H1 (cell line): Measurements from ENCODE around the gene DCBLD2.

Experiments used
- CEBPB ChIP-seq: IDR thresholded peaks from 2 replicates; pipeline ENCODE4 v1.6.1; 2012; ENCODE audit warnings: low read depth, low read length
- CREB1 ChIP-seq: IDR thresholded peaks from 2 replicates; pipeline ENCODE4 v1.6.1; 2012; ENCODE audit warnings: inconsistent platforms
- CTCF ChIP-seq, 3 experiments: IDR thresholded peaks; 1 replicate in 2 of 3; 2 replicates in 1 of 3; pipeline versions ENCODE4 v1.5.1 to v1.6.1; 2011; ENCODE audit warnings: low read length in 3 of 3, mild to moderate bottlenecking in 3 of 3, inconsistent platforms in 2 of 3, low read depth in 1 of 3, moderate library complexity in 1 of 3; ENCODE audit not compliant: insufficient read depth in 1 of 3; ENCODE audit errors: control extremely low read depth in 1 of 3
- GABPA ChIP-seq: IDR thresholded peaks from 2 replicates; pipeline ENCODE4 v1.6.1; 2011; ENCODE audit warnings: mild to moderate bottlenecking, low read length, moderate library complexity, borderline replicate concordance; ENCODE audit not compliant: insufficient read depth
- MAFK ChIP-seq: IDR thresholded peaks from 2 replicates; pipeline ENCODE4 v1.6.1; 2012; ENCODE audit warnings: low read depth, mild to moderate bottlenecking, improper control_type of control experiment, low read length
- POLR2A ChIP-seq, 2 experiments: IDR thresholded peaks; 1 replicate in 1 of 2; 2 replicates in 1 of 2; pipeline ENCODE4 v1.6.1; 2011; ENCODE audit warnings: low read depth in 2 of 2, low read length in 2 of 2, mild to moderate bottlenecking in 2 of 2; ENCODE audit errors: control extremely low read depth in 1 of 2
- POLR2AphosphoS5 ChIP-seq: IDR thresholded peaks from 2 replicates; pipeline ENCODE4 v1.6.1; 2011; ENCODE audit warnings: low read depth, low read length
- RAD21 ChIP-seq, 2 experiments: IDR thresholded peaks in 1 of 2; conservative IDR thresholded peaks in 1 of 2; 2 replicates each; pipeline ENCODE4 v1.6.1; 2011; ENCODE audit warnings: low read depth in 2 of 2, low read length in 2 of 2, improper control_type of control experiment in 1 of 2, inconsistent platforms in 1 of 2, mild to moderate bottlenecking in 1 of 2, moderate library complexity in 1 of 2
- RXRA ChIP-seq: IDR thresholded peaks from 2 replicates; pipeline ENCODE4 v1.6.1; 2011; ENCODE audit warnings: low read depth, mild to moderate bottlenecking, low read length, moderate library complexity; ENCODE audit not compliant: insufficient read depth
- SP1 ChIP-seq: IDR thresholded peaks from 2 replicates; pipeline ENCODE4 v1.6.1; 2011; ENCODE audit warnings: low read depth, low read length
- USF2 ChIP-seq: IDR thresholded peaks from 2 replicates; pipeline ENCODE4 v1.6.1; 2011; ENCODE audit warnings: low read length, improper control_type of control experiment
- YY1 ChIP-seq: IDR thresholded peaks from 2 replicates; pipeline ENCODE4 v1.6.1; 2011; ENCODE audit warnings: low read depth, mild to moderate bottlenecking, low read length

GRCh38 chr3:98890965-98891910, 10.3 kb downstream of the DCBLD2 start:
- TF ChIP-seq CTCF (IDR thresholded peaks at IDR 0.05; ENCODE audit: control extremely low read depth in 1 of 3, insufficient read depth in 1 of 3, low read depth in 1 of 3, low read length in 3 of 3) (no peak), CREB1 (no peak), SP1 (peak; percentile 56; the same call in 1 of the 2 replicates), CEBPB (no peak), POLR2AphosphoS5 (no peak), USF2 (no peak), GABPA (no peak), YY1 (no peak), RXRA (no peak), POLR2A (IDR thresholded peaks at IDR 0.05; ENCODE audit: control extremely low read depth in 1 of 2, low read depth in 2 of 2, low read length in 2 of 2) (no peak), MAFK (no peak), RAD21 (IDR thresholded peaks at IDR 0.05 in 1 of 2, conservative IDR thresholded peaks at IDR 0.05 in 1 of 2; ENCODE audit: low read depth in 2 of 2, low read length in 2 of 2) (no peak)
